HG02840 (cell line): ENCODE results near the gene ASB9.
"Not testable (repeated sequence)": the region's sequence is repeated elsewhere in the genome, so short reads cannot be mapped to it uniquely, and the experiment has no call there.

Source experiments
- ATAC-seq: cut with Tn5 transposase; IDR thresholded peaks from one replicate; pipeline ENCODE4 v1.9.1; 2021; ENCODE audit warnings: mild to moderate bottlenecking, moderate library complexity, moderate number of reproducible peaks; ENCODE audit not compliant: unreplicated experiment, low FRiP score

ASB9 gene, protein sequence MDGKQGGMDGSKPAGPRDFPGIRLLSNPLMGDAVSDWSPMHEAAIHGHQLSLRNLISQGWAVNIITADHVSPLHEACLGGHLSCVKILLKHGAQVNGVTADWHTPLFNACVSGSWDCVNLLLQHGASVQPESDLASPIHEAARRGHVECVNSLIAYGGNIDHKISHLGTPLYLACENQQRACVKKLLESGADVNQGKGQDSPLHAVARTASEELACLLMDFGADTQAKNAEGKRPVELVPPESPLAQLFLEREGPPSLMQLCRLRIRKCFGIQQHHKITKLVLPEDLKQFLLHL

GRCh38 chrX:15269618-15270521 is at the start of gene ASB9:
Gene ASB9, minus strand, starts transcription at chrX:15270083. Its CDS starts 209 bp downstream, at chrX:15269874.
- no peak for ATAC-seq

DNA sequence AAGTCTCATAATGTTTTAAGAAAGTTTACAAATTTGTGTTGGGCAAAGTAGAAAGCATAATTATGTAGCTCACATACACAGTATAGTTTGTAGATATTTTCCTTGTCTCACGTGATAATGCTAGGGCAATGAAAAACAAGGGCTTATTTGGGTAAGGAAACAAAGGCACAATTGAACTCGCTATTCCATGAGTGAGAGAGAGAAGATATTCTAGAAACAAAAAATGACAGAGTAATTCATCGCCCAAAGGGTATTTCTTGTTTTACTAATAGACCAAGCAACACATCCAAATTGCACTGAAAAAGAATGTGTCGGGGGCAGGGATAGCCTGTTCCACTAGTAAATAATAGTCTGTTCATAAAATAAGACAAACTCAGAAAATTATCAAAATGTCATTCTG is 49.2 kb upstream of the ASB9 start:
- ATAC-seq: no peak

DNA sequence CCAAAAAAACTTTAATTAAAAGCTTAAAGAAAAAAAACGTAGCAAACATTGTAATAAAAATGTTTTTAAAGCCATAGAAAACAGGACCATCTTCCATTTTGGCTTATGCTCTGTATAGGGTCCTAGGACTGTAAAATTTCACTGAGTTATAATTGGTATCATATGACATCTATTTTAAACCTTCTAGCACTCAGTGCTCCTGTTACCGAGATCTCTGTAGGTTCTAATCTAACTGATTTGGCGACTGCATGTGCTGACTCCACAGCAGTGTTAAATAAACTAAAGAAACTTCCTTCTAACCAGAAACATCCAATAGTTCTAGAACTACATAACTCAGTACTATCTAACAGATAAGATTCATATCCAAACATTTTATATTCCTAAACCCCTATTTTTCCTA is 45.6 kb upstream of the ASB9 start, which contains the start of gene ASB11:
TSS of gene ASB11 (minus strand) at position 132 of the 400 bp plus-strand sequence. CDS start at position 97, 35 bp downstream.
- no peak for ATAC-seq

GRCh38 chrX:15314472-15314871 is 44.6 kb upstream of the ASB9 start:
- no peak for ATAC-seq

GRCh38 chrX:15311119-15311518 is 41.2 kb upstream of the ASB9 start:
- ATAC-seq: no peak

DNA sequence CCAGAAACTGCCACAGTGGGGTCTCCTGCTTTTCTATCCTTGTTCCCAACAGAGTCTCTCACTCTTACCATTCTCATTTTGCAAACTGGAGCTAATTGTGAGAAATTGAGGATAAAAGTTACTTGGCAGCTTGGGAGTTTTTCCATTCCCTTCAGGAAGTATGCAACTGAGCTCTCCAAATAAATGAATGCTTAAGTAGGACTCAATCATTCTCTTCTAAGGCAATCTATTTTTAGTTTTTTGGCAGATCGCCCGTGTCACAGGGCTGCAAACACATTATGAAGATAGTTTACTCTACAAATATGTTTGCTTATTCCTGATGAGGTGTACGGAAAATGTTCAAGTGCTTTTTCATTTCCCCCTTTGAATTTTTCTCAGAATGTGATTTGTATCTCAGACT is 40.2 kb upstream of the ASB9 start:
- no peak for ATAC-seq

DNA sequence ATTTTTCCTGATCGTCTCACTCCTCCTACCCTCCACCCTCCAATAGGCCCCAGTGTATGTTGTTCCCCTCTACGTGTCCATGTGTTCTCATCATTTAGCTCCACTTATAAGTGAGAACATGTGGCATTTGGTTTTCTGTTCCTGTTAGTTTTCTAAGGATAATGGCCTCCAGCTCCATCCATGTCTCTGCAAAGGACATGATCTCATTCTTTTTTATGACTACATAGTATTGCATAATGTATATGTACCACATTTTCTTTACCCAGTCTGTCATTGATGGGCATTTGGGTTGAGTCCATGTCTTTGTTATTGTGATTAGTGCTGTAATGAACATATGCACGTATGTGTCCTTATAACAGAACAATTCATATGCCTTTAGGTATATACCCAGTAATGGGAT is 36.0 kb upstream of the ASB9 start:
- not testable (repeated sequence) for ATAC-seq

- ATAC-seq: no peak
Observed at GRCh38 chrX:15301924-15302323, 32.0 kb upstream of the ASB9 start.

DNA sequence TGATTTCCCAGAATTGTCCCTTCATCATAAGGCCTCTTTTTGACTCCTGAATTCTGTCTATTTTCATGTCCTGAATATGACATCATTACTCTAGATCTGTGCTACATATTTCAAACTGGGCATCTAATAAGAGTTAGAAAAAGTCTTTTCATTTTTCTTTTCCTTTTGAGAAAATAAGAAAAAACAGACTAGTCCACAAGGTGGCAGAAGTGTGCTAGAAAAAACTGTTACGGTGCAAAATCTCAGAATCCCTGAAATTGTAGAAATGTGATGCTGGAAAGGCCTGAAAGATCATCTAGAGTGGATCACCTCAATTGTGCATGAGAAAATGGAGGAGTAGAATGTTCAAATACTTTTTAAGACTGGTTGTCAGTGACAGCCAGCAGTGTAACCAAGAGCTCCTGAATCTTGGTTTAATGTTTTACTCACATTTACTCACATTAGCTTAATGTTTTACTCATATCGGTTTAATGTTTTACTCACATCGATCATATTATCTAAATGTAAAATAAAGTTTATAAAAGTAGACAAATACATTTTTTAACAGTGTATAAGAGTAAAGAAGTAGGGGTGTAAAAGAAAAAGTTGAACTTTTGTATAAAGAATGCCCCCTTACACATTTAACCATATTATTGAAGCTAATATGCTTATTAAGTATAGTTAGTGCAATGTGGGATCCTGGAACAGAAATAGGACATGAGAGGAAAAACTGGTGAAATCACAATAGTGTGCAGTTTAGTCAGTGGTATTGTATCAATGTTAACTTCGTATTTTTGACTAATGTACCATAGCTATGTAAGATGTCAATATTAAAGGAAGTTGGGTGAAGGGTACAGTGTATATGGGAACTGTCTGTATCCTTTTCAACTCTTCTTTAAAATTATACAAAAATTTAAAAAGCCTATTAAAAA is 30.3 kb upstream of the ASB9 start:
- ATAC-seq: no peak

DNA sequence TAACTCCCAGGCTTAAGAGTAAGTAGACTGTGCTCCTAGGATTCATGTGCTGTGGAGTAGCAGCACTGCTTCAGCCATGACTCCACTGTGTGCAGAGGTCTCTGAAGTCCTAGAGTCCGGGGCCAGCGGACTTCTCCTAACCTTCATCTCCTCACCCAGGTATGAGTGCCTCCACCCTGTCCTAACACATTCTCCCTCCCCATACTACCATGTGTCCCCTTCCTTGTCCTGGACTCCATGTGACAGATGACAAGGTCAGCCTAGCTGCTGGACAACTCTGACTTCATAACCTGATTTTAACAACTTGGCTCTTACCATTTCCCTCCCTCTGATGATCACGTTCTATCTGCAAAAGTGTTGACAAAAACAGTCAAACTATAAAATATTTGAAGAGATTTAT is 28.9 kb upstream of the ASB9 start:
- no peak for ATAC-seq

DNA sequence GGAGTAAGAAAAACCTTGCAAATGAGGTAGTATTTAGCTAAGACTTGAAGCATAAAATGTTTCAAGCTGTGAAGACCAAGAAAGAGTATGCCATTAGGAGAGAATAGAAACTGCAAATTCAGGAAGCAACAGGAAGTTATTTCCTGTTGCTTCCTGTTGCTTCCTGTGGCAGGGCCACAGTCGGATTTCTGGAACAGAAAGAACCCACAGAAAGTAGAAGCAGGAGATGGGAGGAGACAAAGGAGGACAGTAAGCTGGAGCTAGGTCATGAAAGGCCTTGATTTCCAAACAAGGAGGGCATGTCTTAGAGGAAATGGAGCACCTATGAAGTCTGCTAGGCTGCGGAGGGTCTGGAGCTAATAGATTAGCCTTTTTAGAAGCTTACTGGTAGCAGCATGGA is 28.3 kb upstream of the ASB9 start:
- ATAC-seq: no peak

GRCh38 chrX:15293451-15293850 is 23.6 kb upstream of the ASB9 start:
- no peak for ATAC-seq

DNA sequence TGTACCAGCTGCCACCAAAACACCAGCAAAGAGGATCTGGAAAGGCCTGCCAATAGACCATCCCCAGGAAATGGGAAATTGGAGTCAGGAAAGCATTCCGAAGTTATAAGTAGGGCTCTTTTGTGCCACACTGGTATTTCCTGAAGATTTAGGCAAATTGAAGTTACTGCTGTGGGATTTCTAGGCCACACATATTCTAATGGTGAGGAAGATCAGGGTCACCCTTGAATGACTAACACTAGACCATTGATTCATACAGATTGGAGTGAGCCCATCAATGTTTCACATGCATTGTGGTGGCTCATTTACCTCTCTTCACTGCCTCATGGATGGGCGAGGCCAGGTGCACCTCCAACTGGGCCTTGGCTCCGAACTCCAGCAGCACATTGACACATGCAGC is 23.0 kb upstream of the ASB9 start:
- no peak for ATAC-seq

GRCh38 chrX:15277604-15278003 is 7.7 kb upstream of the ASB9 start:
- ATAC-seq: no peak

- ATAC-seq: no peak
Observed at GRCh38 chrX:15274946-15275345, 5.1 kb upstream of the ASB9 start.

- ATAC-seq: not testable (repeated sequence)
Observed at GRCh38 chrX:15273275-15273674, 3.4 kb upstream of the ASB9 start.

GRCh38 chrX:15271757-15272156 is 1.9 kb upstream of the ASB9 start:
- no peak for ATAC-seq

DNA sequence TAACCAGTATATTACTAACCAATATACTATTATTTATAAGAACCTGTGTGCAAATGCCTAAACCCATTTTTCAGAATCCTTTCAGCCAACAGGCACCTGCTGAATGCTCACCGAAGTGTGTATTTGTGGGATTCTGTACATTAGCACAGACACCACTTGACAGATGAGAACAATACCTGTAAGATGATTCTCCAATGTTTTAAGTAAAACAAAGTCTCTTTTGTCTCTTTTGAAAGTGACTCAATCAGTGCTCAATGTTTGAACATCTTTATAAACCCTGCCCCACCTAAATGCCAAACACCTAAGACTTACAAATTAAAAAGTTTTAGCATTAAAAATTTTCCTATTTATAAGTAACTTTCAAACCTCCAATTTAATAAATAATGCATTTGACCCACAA is 763 bp downstream of the ASB9 start:
- ATAC-seq: no peak

GRCh38 chrX:15254852-15255251 is 15.0 kb downstream of the ASB9 start:
- no peak for ATAC-seq

- no peak for ATAC-seq
Observed at GRCh38 chrX:15245896-15246295, 24.0 kb downstream of the ASB9 start.

DNA sequence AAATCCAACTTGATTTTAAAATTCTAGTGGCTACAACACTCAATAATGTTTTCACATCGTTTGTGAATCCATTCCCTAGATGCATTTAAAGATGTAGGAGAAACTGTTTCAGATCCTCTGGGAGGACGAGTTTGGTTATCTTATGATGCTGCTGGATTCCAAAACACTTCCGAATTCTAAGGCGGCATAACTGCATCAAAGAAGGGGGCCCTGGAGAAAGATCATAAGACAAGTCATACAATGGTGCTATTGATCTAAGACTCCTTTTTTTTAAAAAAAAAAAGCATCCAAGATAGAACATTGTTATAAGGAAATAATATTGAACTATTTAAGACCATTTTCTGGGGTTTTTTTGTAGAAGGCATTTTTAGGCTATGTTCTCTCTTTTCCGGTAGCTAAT is 25.5 kb downstream of the ASB9 start:
- no peak for ATAC-seq
